Inferior parietal cortex (tissue), 1 donor: ENCODE results near the gene TMEM198.

ENCODE experiments used
- DNase-seq: peaks from one replicate; pipeline ENCODE4 v3.0.0-alpha.2; 2016; ENCODE audit errors: extremely low spot score

Gene TMEM198, protein sequence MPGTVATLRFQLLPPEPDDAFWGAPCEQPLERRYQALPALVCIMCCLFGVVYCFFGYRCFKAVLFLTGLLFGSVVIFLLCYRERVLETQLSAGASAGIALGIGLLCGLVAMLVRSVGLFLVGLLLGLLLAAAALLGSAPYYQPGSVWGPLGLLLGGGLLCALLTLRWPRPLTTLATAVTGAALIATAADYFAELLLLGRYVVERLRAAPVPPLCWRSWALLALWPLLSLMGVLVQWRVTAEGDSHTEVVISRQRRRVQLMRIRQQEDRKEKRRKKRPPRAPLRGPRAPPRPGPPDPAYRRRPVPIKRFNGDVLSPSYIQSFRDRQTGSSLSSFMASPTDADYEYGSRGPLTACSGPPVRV

DNA sequence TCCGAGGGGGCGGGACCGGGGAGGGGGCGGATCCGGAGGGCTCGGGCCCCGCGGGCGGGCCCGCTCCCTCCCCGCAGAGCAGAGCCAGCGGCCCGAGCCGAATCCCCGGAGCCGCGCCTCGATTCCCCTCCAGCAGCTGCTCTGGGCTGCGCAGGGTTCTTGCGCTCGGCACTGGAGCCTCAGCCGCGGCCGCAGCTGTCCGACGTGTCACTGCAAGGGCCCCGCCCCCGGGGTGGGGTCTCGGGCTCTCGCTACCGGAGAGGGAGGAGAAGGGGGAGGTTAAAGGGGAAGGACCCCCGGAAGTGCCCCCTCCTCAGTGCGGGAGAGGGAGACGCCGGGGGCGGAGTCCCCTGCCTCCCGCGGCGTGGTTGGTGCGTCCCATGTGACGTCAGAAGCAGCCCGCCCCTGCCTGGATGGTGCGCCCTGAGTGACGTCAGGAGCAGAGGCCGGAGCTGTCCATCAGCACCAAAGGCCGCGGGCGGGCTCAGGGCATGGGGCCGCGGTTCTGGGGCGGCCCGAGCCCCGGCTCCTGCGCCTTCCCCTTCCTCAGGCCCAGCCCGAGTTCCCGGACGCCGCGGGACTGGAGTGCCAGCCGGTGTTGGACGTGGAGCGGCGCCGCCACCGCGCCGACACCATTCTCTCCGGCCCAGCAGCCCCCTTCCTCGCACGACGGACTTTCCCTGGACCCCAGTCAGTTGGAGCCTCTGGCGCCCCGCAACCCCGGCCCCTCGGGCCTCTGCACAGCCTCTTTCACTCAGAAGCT is at the start of gene TMEM198, which contains the start of gene CHPF:
TMEM198 (plus strand) TSS at position 433 of the 763 bp plus-strand sequence. CDS start 700 bp downstream, outside the sequence.
CHPF (minus strand) TSS at position 214 of the 763 bp plus-strand sequence. CDS start 271 bp downstream, outside the sequence.
- peak; percentile 96 for DNase-seq

DNA sequence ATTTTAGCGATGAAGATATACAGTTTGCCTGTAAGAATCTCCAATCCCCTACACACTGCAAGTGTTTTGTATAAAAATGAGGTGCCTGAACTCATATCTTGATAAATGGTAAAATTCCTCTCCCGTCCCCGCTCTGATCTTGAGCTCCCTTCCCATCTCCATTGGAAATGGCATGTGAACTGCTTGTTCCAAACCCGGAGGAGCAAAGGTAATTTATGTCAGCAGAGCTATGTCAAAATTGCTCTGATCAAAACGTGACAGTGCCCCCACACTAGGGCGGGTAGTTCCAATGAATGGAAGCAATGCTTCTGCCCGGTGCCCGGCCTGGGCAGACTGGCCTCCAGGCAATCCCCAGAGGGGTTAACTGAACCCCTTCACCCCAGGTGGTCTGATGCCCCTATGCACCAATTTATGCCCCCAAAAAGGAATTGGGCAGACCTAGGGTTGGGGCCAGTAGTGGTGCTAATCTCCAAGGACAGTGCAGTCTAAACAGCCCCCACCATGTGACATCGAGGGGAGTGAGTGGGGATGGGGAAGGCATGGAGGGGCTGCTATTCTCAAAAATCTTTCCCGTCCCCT is 48.8 kb upstream of the TMEM198 start:
- no peak for DNase-seq

DNA sequence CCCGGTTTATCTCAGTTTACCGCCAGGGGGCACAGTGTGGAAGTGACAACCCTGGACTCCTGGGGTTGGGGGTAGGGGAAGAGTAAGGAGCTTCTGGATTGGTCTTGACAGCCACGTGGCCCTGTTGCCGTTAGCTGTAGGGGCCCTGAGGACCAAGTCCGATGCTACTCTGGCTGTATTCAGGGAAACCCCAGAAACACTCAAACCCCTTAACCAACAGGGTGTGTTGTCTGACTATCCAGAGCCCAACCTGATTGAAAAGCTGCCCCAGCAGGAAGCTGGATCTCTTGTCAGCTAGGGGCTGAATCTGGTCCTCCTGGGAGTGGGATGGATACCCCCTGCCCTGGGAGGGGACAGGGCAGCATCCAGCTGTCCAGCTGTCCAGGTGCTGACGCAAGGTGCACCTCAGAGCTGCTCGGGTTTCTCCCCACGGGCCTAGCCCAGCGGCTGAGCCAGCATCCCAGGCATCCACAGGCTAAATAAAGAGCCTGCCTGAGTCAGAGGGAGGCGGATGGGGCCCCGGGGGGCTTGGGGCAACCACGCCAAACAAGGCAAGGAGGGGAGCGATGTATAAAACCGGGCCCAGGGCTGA is 48.2 kb upstream of the TMEM198 start:
- peak; percentile 62 for DNase-seq

DNA sequence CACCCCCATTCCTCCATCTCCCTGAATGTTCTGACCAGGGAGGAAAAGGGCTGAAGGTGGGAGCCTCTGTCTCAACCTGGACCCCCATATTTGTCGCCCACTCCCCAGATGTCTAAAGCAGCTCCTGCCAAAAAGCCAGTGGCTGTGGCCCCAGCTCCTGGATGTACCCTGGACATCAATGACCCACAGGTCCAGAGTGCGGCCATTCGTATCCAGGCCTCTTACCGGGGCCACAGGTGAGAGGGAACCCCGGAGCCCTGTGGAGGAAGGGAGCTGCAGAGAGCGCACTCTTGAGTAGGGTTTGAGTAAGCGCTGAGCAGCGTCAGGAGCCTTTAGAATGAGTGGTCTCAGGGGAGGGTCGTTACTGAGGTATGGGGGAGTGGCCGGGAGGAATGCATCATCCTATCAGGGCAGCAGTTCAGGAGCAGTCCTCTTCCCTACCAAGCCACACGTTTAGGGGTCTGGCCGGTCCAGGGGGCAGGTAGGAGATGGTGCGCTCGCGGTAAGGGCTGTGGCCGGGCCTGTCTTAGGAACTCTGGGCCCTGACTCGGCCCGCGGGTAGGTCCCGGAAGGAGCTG is 47.5 kb upstream of the TMEM198 start:
- no peak for DNase-seq

DNA sequence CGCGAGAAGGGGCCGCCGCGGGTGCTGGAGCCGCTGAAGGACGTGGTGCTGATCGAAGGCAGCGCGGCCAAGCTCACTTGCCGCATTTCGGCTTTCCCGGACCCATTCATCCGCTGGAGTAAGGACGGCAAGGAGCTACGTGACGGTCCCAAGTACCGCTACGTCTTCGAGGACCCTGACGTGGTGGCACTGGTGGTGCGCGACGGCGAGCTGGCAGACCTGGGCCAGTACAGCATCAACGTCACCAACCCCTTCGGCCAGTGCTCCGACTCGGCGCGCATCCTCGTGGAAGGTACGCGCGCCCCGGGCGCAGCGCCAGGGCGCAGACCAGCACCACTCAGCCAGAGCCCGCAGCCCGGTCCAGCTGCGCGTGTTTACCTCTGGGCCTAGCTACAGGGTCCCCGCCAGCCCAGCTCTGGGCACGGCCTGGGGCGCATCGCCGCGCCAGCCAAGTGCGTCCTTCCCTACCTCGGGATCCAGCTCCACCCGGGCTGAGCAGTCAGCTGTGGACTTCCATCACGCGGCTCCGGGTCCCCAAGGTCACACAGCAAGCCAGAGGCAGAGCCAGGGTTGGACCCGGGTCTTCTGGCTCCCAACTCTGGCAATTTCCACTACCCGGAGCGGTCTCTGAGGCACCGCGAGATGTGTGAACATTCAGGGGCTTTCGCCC is 46.9 kb upstream of the TMEM198 start:
- DNase-seq = no peak

DNA sequence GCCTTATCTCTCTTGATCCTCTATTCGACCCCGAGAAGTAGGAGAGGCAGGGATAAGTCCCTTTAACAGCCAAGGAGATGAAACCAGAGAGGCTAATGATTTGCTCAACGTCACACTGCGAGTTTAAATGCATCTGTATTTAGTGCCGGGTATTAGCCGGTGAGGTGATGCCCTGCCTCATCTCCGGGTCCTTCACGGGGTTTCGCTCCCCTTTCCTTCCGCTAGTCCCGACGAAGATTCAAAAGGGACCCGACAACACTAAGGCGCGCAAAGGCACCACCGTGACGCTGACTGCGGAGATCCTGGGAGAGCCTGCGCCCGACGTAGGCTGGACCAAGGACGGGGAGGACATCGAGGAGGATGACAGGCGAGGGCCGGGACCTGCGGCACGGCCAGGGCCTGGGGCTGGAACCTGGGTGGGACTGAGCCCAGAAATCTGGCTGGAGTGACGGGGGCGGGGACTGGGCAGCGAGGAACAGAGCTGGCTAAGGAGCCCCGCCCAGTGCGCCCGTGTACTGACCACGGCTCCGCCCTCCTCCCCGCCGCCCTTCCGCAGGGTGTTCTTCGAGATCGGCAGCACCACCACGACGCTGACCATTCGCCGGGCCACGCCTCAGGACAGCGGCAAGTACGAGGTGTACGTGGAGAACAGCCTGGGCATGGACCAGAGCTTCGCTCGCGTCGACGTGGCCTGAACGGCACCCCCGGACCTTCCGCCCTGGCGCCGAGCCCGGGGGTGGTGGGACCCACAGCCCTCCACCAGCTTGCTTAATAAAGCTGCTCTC is 46.1 kb upstream of the TMEM198 start:
- no peak for DNase-seq

DNA sequence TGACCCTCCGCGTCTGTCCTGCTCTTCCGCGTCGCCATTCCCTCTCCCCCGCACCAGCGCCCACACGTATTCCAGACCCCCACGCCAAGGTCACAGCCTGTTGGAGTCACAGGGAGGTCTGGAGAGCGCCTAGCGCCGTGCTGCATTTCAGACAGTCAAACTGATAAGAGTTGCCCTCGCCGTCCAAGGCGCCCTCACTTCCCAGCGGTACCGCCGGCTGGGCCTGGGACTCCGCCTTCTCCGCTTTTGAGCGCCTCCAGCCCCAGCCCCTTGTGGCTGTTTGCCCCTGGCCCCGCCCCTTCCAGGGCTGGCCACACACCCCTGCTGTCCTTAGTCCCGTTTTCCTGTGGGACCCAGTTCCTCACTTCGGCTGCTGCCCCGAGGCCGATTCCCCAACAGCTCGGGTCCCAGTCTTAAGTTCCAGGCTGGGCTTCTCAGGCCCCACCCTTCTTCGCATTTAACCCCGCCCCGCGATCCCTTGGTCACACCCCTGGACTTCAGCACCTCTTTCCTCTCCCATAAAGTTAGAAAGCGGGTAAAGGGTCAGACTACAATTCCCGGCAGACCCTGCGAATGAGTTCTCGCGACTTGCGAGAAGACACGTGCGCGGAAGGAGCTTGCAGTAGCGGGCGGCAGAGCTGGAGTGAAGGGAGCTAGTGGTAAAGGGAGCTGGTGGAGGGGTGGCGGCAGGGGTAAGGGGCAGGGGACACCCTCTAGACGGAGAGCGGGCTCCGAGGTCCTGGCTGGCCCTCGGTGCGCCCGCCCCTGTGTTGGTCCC is 45.4 kb upstream of the TMEM198 start, which contains the start of gene GMPPA:
GMPPA (plus strand) TSS at position 612 of the 778 bp plus-strand sequence. CDS start 1,085 bp downstream, outside the sequence.
- DNase-seq = peak; percentile 95

DNA sequence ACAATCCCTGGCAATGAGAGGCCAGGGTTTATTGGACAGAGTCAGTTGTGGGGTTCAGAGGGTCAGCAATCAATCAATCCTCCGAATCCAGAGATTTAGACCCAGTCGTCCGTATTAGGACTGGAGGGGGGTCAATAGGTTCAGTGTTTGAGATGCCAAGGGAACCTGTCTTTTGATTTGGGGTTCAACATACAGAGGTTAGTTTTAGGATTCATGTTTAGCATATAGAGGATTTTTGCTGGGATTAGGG is 44.8 kb upstream of the TMEM198 start:
- DNase-seq = no peak

DNA sequence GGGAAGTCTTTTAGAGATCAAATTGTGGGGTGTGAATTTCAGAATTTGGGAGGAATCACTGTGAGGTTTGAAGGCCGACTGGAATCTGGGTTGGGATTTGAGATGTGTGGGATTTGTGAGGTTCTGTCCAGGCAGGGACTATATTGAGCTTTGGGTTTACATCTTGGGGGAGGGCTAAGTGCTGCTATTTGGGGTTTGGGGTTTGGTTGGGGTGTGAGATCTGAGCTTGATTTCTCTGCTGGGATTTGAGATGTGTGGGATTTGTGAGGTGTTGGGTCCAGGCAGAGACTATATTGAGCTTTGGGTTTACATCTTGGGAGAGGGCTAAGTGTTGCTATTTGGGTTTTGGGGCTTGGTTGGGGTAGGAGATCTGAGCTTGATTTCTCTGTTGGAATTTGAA is 44.3 kb upstream of the TMEM198 start:
- no peak for DNase-seq

DNA sequence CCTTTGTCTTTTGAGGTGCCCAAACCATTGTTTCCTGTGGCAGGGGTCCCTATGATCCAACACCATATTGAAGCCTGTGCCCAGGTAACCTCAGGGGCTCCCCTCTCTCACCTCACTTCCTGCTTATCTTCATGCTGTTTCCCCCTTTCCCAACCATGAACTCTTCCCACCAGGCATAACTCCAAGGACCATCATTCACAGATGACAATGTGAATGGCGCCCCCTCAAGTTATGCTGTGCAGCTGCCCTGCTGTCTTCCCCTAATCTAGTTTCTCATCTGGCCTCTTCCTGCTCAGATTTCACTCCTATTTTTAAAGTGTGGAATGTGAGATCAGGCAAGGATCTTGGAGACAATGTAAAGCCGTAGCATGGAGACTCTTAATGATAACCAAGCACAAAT is 43.7 kb upstream of the TMEM198 start:
- DNase-seq = no peak

DNA sequence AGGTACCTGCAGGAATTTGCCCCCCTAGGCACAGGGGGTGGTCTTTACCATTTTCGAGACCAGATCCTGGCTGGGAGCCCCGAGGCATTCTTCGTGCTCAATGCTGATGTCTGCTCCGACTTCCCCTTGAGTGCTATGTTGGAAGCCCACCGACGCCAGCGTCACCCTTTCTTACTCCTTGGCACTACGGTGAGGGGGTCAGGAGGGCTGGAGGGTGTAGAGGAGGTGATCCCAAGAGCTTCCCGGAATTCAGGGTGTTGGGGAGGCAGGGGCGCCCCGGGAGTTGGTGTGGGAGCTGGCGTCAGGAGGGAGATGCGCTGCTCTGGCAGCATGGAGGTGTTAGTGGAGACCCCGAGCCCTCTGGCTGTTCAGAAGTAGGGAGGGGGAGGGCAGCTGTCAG is 42.0 kb upstream of the TMEM198 start:
- no peak for DNase-seq

DNA sequence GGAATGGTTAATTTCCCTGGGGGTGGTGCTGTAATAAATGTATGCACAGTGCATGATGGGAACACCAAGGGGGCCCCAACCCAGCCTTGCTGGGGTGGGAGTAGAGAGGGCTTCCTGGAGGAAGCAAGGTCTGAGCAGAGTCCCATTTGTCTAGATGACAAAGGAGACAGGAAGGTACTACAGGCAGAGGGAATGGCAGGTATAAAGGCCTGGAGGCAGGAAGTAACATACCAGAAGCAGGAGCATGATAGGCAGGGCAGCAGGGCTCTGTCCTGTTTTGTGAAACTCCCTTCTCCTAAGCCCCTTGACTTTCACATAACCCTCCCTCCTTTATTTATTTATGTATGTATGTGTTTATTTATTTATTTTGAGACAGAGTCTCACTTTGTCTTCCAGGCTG is 41.2 kb upstream of the TMEM198 start:
- DNase-seq = no peak

DNA sequence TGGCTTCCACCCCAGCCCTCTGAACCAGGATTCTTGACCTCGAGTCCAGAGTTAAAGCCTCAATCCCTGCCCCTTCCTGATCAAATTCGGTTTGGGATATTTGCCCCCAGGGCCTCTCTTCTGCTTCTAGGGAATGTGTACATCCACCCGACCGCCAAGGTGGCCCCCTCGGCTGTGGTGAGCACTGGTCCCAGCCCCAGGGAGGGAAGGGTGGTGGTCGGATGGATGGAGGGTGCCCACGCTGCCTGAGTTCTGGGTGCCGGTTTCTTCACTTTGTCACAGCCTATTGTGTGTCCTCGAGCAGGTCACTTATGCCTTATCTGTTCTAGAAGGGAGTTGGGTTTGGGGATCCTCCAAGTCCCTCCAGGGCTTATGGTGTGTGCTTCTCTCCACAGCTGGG is 38.2 kb upstream of the TMEM198 start:
- DNase-seq = no peak

DNA sequence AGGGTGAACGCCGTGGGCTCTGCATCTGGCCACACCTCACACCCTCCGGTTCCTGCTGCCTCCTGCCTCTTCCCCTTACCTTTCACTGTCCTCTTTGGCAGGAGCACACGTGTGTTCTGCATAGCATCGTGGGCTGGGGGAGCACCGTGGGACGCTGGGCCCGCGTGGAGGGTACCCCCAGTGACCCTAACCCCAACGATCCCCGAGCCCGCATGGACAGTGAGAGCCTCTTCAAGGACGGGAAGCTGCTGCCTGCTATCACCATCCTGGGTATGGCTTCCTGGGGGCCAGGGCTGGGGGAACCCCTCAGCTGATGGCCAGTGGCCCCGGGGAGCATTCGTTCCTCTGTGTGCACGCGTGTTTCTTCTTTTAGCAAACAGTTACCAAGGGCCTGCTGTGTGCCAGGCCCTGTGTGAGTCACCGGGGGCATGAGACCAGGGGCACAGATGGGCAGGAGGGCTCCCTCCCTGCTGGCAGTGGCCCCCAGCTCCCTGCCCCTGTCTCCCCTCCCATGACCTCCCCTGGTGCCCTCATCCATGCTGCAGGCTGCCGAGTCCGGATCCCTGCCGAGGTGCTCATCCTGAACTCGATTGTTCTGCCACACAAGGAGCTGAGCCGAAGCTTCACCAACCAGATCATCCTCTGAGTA is 37.6 kb upstream of the TMEM198 start:
- no peak for DNase-seq

DNA sequence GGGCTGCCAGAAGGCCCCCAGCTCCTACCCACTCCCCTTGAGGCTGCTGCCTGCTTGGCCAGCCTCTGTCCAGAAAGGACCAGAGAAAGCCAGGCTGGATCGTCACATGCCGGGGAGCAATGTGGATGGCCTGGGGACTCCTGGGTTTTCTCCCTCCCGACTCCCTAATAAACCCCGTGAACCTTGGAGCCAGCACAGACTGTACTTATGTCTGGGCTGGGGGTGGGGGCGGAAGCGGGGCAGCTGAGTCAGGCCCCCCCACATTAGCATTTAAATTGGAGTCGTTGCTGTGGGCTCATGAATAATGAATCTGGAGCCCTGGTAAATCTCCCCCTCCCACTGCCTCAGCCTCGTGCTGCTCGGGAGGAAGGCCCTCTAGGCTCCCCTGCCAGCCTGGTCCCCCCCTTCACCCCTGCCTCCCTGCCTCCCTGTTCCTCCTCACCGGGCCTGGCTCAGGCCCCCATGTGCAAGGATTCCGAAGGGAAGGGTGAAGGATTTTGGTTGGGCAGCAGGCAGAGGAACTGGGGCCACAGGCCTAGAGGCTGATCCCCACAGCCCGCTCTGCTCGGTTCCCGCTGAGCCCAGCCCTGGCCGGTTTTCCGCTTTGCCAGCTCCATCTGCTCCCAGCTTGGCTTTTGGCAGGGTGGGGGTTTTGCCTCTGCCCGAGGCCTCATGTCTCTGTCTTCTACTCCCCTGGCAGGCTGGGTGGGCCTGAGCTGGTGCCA is 36.9 kb upstream of the TMEM198 start:
- DNase-seq = no peak

DNA sequence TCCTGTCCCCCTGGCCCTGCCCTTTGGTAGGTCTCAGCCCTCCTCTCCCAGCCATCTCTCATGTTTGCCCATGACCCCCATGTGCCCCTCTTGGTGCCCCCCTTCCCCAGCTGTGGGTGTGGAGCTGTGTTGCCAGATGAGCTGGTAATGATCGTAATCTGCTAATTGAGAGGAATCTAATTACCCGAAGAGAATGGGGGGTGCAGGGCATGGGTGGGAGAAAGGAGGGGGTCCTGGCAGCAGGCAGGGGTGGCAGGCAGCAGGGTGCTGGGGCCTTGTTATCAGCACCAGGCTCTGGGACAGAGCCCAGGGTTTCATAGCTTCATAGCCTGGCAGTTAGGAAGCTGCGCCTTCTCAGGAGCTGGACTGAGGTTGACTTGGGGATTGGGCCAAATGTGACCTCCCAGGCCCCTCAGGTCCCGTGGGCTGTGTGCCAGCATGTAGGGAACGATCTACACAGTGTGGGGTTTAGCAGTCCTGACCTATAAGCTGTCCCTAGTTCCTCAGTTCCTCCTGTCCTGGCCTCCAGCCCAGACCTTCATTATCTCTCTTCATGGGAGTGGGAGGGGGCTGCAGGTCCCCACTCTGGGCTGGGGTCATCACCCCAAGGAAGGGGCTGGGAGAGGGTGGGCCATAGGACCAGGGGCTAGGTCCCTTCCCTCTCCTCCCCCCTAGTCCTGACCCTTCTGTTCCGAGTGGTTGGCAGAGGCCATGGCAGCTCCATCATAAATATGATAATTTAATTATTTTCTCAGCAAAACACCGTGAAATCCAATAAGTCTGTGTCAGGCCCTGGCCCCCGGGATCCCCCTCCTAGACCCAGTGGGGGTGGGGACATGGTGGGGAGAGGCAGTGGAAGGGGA is 36.0 kb upstream of the TMEM198 start:
- no peak for DNase-seq

DNA sequence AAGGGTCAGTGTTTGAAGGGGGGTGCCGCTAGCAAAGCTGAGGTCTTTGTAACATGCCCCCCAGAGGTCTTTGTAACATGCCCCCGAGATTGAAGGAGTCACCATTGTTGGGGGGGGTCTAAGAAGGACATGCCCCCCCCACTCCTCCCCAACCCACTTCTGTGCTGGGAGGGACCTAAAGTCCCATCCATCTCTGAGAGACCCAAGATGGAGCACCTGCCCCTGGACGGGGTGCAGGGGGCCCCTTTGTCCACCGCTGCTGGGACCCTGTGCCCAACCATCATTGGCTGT is 35.4 kb upstream of the TMEM198 start:
- no peak for DNase-seq
